GM19240 (cell line): ENCODE data around the gene QPRT.
"Not testable (repeated sequence)": the region's sequence is repeated elsewhere in the genome, so short reads cannot be mapped to it uniquely, and the experiment has no call there.

Experiments used
- DNase-seq: peaks from one replicate; pipeline ENCODE4 v3.0.0; 2011; ENCODE audit warnings: low spot score; ENCODE audit not compliant: insufficient read length

Gene QPRT

GRCh38 chr16:29692606-29693005 lies 13.6 kb downstream of the QPRT start:
- DNase-seq, result not testable (repeated sequence)

GRCh38 chr16:29694384-29695195 lies 15.6 kb downstream of the QPRT start:
- no peak for DNase-seq

- not testable (repeated sequence) for DNase-seq
Observed at GRCh38 chr16:29695675-29696074, 16.7 kb downstream of the QPRT start.

GRCh38 chr16:29696881-29697331 lies 17.9 kb downstream of the QPRT start:
- DNase-seq, result no peak

- DNase-seq, result no peak
Observed at GRCh38 chr16:29697391-29697790, 18.4 kb downstream of the QPRT start.

- DNase-seq, result no peak
Observed at GRCh38 chr16:29698042-29698441, 19.1 kb downstream of the QPRT start.

GRCh38 chr16:29698484-29699323 lies 19.7 kb downstream of the QPRT start:
- DNase-seq, result no peak

- no peak for DNase-seq
Observed at GRCh38 chr16:29699324-29700219, 20.6 kb downstream of the QPRT start.

GRCh38 chr16:29700253-29700987 lies 21.4 kb downstream of the QPRT start:
- DNase-seq, result peak; percentile 64

GRCh38 chr16:29701214-29701555 lies 22.2 kb downstream of the QPRT start:
- no peak for DNase-seq

GRCh38 chr16:29702269-29702668 lies 23.3 kb downstream of the QPRT start:
- DNase-seq, result no peak

- DNase-seq, result no peak
Observed at GRCh38 chr16:29705030-29705429, 26.1 kb downstream of the QPRT start.

GRCh38 chr16:29707160-29707559 lies 28.2 kb downstream of the QPRT start:
- not testable (repeated sequence) for DNase-seq

GRCh38 chr16:29708917-29709600 lies 30.1 kb downstream of the QPRT start:
- no peak for DNase-seq

GRCh38 chr16:29709657-29710056 lies 30.7 kb downstream of the QPRT start:
- DNase-seq, result not testable (repeated sequence)

- DNase-seq, result no peak
Observed at GRCh38 chr16:29710227-29711219, 31.5 kb downstream of the QPRT start.

- DNase-seq, result no peak
Observed at GRCh38 chr16:29712809-29713208, 33.8 kb downstream of the QPRT start.

GRCh38 chr16:29714396-29714795 lies 35.4 kb downstream of the QPRT start:
- no peak for DNase-seq

GRCh38 chr16:29714972-29715371 lies 36.0 kb downstream of the QPRT start:
- no peak for DNase-seq
